ENCODE data around the gene THRA.

Gene THRA

DNA sequence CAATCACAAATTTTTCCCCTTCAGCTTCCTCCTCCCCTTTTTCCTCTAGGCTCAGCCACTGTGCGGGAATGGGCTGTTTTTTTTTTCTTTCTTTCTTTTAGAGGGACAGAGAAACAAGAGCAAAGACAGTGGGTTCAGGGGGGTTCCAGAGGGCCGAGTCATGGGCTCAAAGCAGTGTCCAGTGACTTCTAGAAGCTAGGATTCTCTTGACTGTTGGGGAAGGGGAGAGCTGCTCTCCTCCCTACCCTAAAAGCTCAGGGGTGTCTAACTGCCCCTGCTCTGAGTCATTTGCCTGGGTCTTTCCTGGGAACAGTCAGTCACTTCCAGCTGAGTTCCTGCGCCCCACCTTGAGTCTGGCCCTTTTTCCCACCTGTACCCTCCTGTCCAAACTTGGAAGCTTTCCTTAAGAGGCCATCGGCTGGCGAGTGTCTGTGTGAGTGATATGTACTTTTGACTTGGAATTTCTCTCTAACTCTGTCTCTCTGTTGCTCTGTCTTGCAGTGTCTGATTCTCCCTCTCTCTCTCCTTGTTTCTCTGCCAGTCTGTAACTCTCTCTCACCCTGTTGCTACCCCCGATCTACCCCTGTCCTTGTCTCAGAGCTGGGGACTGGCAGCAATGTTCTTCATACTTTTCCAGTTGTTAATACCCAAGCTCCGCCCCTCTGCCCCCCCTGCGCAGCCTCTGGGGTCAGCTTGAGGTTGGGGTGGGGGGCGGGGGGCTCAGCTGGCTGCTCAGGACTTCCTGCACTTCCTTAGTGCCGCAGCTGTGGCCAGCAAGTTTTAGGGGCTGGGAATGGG is 2.4 kb downstream of the THRA start:
- no peak for DNase-seq

DNA sequence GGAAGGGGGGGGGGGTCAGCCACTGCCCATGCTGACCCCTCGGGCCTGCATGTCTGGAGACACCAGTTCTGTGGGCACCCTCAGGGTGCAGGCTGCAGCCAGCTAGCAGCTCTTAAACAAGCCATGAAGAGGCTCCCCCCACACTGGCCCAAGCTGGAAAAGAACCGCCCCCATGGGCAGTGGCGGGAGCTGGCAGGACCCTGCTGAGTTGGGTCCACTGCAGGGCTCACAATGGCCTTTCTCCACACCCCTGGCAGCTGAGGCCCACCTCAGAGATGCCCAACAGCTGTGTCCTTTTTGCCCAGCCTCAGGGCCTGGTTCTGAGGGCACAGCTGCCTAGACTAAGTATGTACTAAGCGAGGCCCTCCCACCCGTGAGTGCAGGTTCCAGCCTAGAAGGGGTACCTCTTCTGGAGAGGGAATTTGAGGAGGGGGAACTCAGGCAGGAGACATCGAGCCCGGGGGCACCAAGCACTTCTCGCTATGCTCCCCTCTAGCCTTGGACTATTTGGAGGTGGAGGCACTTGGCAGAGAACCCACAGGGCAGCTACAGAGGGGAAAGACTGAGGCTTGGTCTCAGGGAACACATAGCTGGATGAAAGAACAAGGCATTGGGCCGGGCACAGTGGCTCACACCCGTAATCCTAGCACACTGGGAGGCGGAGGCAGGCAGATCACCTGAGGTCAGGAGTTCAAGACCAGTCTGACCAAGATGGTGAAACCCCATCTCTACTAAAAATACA is 3.2 kb downstream of the THRA start:
- no peak for DNase-seq

DNA sequence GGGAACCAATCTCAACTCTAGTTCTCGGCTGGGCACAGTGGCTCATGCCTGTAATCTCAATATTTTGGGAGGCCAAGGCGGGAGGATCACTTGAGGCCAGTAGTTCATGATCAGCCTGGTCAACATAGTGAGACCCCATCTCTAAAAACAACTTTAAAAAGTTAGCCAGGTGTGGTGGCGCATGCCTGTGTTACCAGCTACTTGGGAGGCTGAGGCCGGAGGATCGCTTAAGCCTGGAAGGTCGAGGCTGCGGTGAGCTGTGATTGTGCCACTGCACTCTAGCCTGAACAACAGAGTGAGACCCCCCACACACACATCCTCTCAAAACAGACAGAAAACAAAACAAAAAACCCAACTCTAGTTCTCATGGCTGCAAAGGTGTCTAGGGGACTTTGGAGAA is 4.9 kb downstream of the THRA start:
- DNase-seq = no peak

DNA sequence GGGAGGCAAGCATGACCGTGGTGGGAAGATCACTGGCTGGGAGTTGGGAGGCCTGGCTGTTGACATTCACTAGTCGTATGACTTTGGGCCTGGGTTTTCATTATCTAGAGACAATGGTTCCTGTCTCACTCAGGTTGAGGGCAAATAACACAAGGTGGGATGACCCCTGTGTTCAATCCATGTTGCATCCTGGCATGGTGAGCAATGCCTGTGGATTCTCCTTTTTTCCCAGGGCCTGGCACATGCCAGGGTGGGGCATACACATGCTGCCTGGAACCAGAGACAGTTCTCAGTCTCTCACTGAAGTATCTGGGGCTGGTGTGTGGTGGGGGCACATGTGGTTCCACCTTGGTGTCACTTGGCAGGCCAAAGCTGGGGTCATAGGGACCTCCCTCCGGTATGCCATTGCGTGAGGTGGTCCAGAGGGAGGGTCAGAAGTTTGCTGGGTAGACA is 5.4 kb downstream of the THRA start:
- DNase-seq = no peak

DNA sequence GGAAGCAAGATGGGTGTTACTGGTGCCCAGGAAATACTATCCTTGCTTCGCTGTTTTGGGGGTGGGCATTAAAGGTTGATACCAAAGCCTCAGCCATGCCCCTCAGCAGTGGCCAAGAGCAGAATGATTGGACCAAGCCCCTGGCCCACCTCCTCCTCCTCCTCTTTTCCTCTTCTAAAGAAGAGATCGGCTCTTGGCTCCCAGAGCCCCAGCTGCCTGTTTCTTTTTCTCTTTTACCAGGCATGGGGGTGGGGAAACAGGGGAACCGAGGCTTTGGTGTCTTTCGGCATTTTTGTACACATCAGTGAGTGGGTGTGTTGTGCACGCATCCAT is 5.8 kb downstream of the THRA start:
- no peak for DNase-seq

DNA sequence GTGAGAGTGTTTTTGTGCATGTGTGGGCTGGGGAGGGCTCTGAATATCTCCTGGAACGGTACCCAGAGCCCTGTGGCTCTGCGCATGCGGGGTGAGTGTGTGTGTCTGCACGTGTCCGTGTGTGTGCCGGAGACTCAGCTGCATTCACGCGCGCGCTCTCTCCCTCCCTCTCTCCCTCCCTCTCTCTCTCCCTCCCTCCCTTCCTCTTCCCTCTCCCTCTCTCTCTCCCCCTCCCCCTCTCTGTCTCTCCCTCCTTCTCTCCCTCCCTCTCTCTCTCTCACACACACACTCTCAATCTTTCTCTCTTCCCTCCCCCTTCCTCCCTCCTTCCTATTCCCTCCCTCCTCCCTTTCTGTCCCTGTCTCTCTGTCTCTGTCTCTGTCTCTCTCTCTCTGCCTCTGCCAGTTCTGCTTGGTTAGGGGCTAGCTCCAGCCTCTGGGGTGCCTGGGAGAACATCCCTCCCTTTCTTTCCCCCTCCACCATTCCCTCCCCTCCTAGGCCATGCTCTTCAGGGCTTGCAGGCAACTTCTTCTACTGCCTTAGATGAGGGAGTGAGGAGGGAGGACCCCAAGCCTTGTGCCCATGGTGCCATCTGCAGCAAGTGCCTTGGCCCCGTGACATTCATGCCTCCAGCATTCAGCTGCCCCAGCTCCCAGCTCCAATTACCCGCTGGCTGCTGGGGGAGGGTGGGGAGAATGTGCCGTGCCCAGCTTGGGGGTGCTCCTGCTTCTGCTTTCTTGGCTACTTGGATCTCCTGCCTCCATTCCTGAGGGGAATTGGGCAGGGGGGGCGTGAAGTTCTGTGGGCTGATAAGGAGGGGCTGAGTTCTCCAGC is 6.4 kb downstream of the THRA start:
- DNase-seq = peak; percentile 76 to 90 (median 85)

DNA sequence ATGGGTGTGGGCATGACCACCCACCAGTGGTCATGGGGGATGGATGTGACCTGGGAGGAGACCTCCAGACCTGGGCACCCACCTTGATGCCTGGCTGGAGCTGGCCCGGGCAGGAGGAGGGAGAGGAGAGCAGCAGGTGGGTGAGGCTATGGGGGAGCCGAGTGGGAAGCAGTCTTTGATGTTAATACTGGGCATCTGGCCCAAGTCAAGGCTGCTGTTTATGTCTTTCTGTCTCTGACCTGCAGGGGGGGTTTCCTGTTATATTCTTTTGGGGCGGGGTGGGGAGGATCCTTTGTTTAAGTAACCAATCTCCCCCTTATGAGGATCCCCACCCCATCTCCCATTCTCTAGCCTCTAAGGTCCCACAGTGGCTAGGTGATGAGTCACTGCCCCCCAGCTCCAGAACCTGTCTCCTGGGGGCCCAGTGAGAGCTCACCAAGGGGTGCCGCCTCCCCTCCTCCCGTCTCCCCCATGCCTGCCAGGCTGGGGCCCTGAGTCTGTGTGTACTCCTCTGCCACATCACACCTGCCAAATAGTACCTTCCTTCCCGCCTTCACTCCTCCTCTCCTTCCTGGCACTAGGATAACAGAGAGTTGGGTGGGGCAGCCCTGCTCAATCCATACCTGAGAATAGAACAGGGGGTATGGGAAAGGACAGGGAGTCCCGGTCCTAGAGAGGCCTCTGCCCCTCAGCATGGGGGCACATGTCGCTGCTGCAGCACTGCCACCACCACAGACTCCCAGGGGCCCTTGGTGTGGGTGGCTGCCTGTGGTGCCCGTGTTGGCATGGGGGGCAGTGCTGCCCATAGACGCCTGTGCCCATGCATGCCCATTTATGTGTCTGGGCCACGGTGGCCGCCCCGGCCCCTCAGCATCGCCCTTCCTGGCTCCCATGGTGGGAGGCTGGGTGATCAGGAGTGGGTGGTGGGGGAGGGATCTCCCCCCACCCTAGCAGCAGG is 7.3 kb downstream of the THRA start:
- peak in 2 of 3 experiments; percentile 86 to 89 for DNase-seq

DNA sequence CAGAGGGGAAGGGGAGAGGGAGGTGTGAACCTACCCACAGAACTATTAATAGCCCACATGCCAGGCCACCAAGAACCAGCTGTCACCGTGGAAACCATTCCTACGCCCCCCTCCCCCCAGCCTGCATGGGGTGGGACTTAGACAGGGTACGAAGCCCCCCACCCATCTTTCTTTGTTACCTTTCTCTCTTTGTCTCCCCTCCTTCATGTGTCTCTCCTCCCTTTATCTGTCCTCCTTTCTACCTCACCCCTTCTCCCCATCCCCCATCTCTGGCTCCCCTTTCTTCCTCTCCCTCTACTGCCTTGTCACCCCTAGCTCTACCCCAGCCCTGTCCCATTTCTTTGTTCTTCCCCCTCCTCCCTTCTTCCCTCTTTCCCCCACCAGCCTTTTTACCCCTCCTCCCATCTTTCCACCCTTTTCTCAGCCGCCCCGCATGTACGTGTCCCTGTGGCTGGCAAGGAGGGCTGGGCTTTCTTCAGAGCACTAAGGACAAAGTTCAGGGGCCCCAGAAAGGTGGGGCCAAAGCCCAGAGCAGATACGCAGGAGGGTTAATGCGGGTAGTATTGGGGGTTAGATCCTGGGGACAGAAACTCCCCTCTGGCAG is 8.0 kb downstream of the THRA start:
- DNase-seq = no peak

DNA sequence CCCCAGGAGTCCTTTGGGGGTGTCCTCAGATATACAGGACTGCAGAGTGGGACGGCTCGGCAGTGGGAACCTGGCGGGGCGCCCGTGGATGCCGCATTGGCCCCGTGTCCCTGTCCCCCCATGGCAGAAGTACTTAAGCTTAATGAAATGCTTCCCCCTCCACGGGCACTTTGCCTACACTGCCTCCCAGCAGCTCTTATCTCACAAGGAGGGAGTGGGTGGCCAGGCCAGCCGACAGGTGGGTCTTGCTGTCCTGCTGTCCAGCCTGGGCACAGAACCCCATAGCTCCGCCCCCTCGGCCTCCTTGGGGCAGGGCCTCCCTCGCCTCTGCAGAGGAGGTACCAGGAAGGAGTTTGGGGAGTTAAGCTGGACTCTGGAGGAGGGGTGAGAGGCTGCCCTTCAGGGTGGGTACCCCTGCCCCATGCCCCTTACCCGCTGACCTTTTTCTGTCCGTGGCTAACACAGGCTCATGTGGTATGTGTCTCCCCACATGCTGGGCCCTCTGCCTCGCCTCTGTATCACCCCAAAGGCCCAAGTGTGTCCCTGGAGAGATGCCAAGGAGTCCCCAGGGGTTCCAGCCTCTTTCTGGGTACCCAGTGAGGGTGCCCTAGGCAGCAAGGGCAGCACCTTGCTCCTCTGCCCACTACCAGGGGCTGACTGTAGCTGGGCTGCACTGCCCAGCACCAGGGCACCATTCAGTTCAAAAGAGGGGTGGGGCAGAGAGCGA is 8.7 kb downstream of the THRA start:
- DNase-seq = peak in 2 of 3 experiments; percentile 36 to 53

DNA sequence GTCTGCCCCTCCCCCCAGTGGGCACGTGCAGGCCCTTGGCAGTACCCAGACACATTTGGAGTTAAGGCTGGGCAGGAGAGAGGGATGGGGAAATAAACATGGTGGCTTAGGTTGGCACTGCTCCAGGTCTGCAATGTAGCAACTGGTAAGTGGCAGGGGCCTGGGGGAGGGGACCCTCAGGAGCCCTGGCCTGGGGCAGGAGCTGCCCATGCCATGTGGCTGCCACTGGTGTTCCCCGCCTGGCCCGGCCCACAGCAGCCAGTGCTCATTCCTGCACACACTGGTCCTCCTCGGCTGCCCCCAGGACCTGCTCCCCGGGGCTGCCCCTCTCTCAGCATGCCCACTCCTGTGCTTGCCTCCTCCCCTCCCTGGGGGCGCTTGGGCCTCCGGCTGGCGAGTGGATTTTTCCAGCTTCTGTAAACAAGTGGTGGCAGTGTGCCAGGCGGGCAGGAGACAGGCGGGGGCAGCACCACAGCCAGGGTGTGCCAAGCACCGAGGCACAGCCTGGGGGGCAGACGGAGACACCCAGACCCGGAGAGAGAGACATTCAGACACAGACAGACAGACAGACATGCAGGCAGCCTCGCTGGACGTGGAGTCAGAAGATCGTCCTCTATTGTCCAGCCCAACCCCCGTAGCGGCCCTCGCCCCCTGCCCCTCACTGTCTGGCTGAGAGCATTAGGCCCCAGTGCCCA is 9.4 kb downstream of the THRA start:
- DNase-seq = peak; percentile 53 to 97 (median 95)

DNA sequence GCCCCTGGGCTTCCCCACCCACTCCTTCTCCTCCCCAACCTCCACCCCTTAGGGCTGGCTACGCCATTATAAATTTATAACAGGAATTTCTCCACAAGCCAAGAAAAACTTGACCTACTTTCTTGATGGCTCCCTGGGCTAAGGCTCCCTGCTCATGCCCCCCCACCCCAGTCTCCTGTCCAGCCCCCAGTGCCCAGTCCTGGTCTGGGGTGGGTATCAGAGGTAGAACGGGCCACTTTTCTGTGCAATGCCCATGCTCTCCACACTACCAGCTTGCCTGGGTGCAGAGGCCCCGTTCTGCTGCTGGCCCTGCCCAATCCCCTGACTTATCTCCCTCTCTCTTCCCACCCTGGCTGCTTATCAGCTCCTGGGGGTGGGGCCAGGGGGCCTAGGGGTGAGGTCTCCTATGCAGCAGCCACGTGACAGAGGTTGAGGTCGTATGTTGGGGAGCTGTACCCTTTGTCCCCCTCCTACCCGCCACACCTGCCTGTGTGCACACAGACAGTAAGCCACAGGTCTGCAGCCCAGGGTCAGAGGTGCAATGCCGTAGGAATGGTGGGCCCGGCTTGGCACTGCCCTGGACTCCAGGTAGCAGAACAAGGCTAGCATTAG is 10.1 kb downstream of the THRA start:
- DNase-seq = peak in 1 of 3 experiments; percentile 28

DNA sequence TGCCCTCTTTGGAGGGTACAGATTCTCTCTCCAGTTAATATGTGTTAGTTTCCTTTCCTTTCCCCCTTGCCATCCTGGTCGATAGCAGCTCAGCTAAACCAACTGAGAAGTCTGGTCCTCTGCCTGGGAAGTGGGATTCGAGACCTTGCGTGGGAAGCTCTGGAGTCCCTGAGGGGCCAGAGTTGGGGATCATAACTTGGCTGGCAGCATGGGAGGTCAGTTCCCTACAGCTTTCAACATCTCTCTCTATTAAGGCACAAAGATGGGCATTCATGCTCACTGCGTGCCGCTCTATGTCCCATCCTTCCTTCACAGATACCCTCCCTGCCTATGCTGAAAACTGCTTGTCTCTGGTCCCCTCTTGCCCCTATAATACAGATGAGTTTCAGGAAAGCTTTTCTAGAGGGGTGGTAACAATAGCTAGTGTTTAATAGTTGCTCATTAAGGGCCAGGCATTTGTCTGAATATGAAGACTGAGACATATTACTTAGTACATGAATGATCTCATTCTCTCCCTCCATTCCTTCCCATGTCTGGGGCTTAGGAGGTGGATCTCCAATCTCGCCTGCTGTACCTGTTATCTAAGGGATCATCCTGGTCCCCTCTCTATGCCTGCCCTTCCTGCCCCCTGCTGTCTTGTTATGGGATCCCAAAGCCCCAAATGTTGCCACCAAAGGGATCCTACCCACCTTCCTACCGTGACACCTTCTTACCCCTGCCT is 10.8 kb downstream of the THRA start:
- no peak for DNase-seq

DNA sequence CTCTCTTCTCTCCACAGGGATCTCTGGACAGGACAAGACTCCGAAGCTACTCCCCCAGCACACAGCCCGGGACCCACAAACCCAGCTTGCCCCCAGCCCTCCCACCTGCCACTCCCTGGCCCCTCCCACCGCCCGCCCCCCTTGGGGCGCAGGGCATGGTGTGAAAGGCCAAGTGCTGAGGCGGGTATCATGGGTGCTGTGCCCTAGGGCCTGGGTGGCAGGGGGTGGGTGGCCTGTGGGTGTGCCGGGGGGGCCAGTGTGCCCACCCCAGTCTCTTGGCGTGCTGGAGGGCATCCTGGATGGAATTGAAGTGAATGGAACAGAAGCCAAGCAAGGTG is 11.4 kb downstream of the THRA start:
- no peak for DNase-seq

DNA sequence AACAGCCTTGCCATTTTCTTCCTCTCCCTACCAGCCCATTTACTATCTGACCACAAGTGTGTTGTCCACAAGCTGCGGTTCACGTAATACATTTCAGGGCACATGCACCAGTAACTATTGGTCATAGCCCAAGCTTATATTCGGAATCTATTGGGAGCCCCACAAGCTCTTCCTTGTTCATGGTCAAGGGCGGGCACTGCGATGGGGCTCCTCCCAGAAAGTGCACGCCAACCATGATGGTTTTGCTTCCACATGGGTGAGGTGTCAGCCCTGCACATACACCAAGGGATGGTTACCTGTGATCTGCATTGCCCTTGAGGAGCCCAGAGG is 12.1 kb downstream of the THRA start:
- no peak for DNase-seq

DNA sequence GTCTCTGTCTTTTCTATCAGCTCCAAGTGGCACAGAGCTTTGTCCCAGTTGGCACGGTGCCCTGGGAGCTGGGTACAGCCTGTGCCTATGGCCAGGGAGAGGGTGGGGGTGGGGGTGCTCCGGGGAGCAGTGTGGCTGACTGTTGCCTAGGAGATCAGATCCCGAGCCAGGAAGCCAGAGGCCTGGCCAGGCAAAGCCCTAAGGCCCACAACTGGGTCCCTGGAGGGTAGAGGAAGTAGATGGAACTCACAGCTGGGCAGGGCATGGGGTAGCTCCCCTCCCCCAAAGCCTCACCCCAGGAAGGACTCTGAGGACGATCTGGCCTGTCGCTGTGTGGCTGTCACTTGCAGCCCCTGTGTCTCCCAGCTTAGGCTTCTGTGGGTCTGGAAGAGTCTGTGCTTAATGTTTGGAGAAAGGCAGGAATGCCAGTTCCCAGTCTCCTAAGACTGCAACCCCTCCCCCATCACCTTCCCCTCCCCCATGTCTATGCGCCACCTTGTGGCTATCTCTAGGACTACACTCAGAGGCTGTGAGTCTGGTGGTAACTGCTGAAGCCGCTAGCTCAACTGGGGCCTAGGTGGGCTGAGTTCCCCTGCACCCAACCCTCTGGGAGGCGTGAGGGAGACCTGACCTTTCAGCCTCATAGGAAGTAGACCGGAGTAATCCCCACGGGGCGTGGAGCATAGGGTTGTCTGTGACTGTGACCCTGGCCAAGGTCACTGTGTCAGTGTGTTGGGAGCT is 12.6 kb downstream of the THRA start:
- peak; percentile 52 to 90 (median 81) for DNase-seq

DNA sequence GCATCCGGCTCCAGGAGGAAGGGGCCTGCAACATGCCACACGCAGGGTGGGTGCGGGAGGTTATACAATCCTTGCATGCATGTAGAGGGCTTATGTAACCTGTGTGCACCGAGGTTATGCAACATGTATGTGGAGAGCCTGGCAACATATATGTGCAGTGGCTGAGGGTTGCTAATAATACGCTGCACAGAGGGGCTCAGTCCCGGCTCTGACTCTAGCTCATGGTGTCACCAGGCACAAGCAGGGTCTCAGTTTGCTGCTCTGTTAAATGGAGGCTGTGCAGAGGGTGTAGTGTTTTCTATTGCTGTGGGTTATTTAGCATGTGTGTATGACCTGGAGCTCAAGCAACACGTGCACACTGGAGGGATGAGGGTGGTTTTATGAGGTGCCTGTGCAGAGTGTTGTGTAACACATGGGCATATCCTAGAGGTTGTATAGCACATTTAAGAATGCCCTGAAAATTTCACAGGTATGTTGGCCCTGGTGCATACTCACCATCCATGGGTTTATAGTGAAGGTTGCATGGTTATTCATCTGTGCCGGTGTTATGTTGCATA is 13.3 kb downstream of the THRA start:
- DNase-seq = no peak

DNA sequence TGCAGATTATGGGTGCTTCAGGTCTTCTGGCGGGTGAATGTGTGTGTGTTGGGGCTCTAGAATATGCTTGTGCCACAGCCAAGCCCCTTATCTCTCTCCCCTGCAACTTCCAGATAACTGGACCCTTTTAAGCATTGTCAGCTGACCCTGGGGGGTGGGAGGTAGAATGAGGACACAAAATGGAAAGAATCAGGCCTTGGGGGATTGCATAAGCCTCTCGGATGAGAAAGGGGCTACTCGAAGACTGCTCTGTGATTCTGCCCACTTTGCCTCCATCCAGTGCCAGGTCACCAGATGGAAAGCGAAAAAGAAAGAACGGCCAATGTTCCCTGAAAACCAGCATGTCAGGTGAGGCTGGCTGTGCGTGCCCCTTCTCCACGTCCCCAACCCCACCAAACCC is 13.8 kb downstream of the THRA start:
- DNase-seq = no peak

DNA sequence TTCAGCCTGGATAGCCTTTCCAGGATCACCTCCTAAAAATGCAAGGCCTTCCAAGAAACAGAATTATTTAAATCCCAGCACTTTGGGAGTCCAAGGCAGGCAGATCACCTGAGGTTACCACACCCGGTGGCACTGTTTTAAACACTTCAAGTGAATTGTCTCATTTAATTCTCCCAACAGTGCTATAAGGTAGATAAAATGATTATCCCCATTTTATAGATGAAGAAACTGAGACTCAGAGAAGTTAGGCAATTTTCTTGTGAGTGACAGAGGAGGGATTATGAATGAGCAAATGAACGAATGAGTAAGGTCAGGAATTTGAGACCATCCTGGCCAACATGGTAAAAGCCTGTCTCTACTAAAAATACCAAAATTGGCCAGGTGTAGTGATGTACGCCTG is 16.8 kb downstream of the THRA start:
- DNase-seq = no peak

DNA sequence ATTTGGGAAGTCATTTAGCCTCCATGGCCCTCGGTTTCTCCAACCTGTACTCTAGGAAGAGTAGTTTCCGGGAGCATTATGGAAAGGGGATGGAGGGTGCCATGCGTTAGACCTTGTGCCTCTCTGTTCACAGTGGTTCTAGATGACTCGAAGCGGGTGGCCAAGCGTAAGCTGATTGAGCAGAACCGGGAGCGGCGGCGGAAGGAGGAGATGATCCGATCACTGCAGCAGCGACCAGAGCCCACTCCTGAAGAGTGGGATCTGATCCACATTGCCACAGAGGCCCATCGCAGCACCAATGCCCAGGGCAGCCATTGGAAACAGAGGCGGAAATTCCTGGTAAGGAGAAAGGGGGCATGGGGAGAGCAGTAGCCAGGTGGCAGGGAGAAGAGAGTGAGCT is 21.7 kb downstream of the THRA start:
- DNase-seq = no peak

All from NCI-H1417 (cell line).